H1 (cell line): ENCODE measurements around the gene OST4. TPM values are rescaled to one million over a fixed set of nuclear protein-coding genes. Genes with fewer than 3 reads are reported as not detected.

ENCODE experiments used
- BCL11A ChIP-seq, 2 experiments: IDR thresholded peaks; one replicate each; pipeline ENCODE4 v1.6.1; 2011; ENCODE audit warnings: low read depth in 2 of 2, low read length in 2 of 2, mild to moderate bottlenecking in 2 of 2
- BRCA1 ChIP-seq: IDR thresholded peaks from 2 replicates; pipeline ENCODE4 v1.6.1; 2012; ENCODE audit warnings: low read depth, low read length, improper control_type of control experiment
- CBX8 ChIP-seq: fragments of 300-800, 300-1000 bp; sonication (generic); IDR thresholded peaks from 2 replicates; pipeline ENCODE4 v1.7.1; 2016; ENCODE audit warnings: low read depth, low read length, borderline replicate concordance
- CHD1 ChIP-seq: IDR thresholded peaks from 2 replicates; pipeline ENCODE4 v1.6.1; 2012; ENCODE audit warnings: low read depth, low read length, improper control_type of control experiment
- CHD2 ChIP-seq: IDR thresholded peaks from 2 replicates; pipeline ENCODE4 v1.6.1; 2012; ENCODE audit warnings: low read length, improper control_type of control experiment
- CREB1 ChIP-seq: IDR thresholded peaks from 2 replicates; pipeline ENCODE4 v1.6.1; 2012; ENCODE audit warnings: inconsistent platforms
- HDAC2 ChIP-seq, 2 experiments: fragments of 300-600 bp in 1 of 2; sonication (generic) in 1 of 2; IDR thresholded peaks; 2 replicates each; pipeline ENCODE4 v1.6.1; 2011 to 2012; ENCODE audit warnings: low read depth in 2 of 2, low read length in 2 of 2, mild to moderate bottlenecking in 2 of 2, moderate library complexity in 2 of 2, borderline replicate concordance in 1 of 2, inconsistent platforms in 1 of 2
- HDAC6 ChIP-seq: IDR thresholded peaks from one replicate; pipeline ENCODE4 v1.7.1; 2012; ENCODE audit warnings: low read depth, mild to moderate bottlenecking, inconsistent platforms, low read length, moderate library complexity
- JUN ChIP-seq: IDR thresholded peaks from 2 replicates; pipeline ENCODE4 v1.6.1; 2011; ENCODE audit warnings: low read depth, mild to moderate bottlenecking, improper control_type of control experiment, low read length
- KDM1A ChIP-seq: fragments of 200-600, 300-600 bp; sonication (generic); IDR thresholded peaks from 2 replicates; pipeline ENCODE4 v1.7.1; 2016; ENCODE audit warnings: mild to moderate bottlenecking, low read length, borderline replicate concordance
- NRF1 ChIP-seq: IDR thresholded peaks from 2 replicates; pipeline ENCODE4 v1.6.1; 2011; ENCODE audit warnings: mild to moderate bottlenecking, low read depth, low read length, improper control_type of control experiment
- POLR2AphosphoS5 ChIP-seq: IDR thresholded peaks from 2 replicates; pipeline ENCODE4 v1.6.1; 2011; ENCODE audit warnings: low read depth, low read length
- POU5F1 ChIP-seq: IDR thresholded peaks from 2 replicates; pipeline ENCODE4 v1.6.1; 2011; ENCODE audit warnings: low read depth, mild to moderate bottlenecking, low read length, moderate library complexity
- RAD21 ChIP-seq, 2 experiments: IDR thresholded peaks in 1 of 2; conservative IDR thresholded peaks in 1 of 2; 2 replicates each; pipeline ENCODE4 v1.6.1; 2011; ENCODE audit warnings: low read depth in 2 of 2, low read length in 2 of 2, improper control_type of control experiment in 1 of 2, inconsistent platforms in 1 of 2, mild to moderate bottlenecking in 1 of 2, moderate library complexity in 1 of 2
- SIRT6 ChIP-seq: IDR thresholded peaks from one replicate; pipeline ENCODE4 v1.7.1; 2012; ENCODE audit warnings: low read length, inconsistent platforms
- SP2 ChIP-seq: IDR thresholded peaks from 2 replicates; pipeline ENCODE4 v1.6.1; 2012; ENCODE audit warnings: mild to moderate bottlenecking, low read length, inconsistent platforms
- SRF ChIP-seq: IDR thresholded peaks from 2 replicates; pipeline ENCODE4 v1.6.1; 2011; ENCODE audit warnings: mild to moderate bottlenecking, low read depth, low read length, moderate library complexity
- TAF1 ChIP-seq: IDR thresholded peaks from 2 replicates; pipeline ENCODE4 v1.6.1; 2011; ENCODE audit warnings: mild to moderate bottlenecking, low read depth, low read length
- TAF7 ChIP-seq: optimal IDR thresholded peaks from 2 replicates; pipeline ENCODE3; 2011; ENCODE audit warnings: low read depth, mild to moderate bottlenecking, inconsistent platforms, low read length, moderate library complexity, borderline replicate concordance
- TBP ChIP-seq: IDR thresholded peaks from 2 replicates; pipeline ENCODE4 v1.6.1; 2011; ENCODE audit warnings: low read depth, low read length, improper control_type of control experiment
- TCF12 ChIP-seq: IDR thresholded peaks from 2 replicates; pipeline ENCODE4 v1.6.1; 2011; ENCODE audit warnings: low read depth, mild to moderate bottlenecking, low read length
- USF2 ChIP-seq: IDR thresholded peaks from 2 replicates; pipeline ENCODE4 v1.6.1; 2011; ENCODE audit warnings: low read length, improper control_type of control experiment
- YY1 ChIP-seq: IDR thresholded peaks from 2 replicates; pipeline ENCODE4 v1.6.1; 2011; ENCODE audit warnings: low read depth, mild to moderate bottlenecking, low read length
- polyA plus RNA-seq, 7 experiments: library from polyadenylated mRNA; depleted of rRNA in 3 of 7; stranded (reverse) in 5 of 7; unstranded in 2 of 7; fragments of >200 nt in 5 of 7; fragments of 200-250 nt in 2 of 7; gene quantifications; 1 replicate in 5 of 7; 2 replicates in 1 of 7; 4 replicates in 1 of 7; pipeline versions ENCODE4 v1.2.1 to v1.2.3, GENCODE V29; 2011 to 2013; ENCODE audit warnings: missing spikeins in 2 of 7, mixed read lengths in 2 of 7
- total RNA-seq: library from RNA; stranded (reverse); fragmentation: NEBNext Ultra II Directional; extraction: Animal tissue kit (Norgen Biotek cat#: 25700); gene quantifications from 2 replicates; pipeline ENCODE4 v1.2.1, GENCODE V29; 2021
- TF ChIP-seq, protein P1 (sequence below): IDR thresholded peaks from 2 replicates; pipeline ENCODE4 v1.6.1; 2012; ENCODE audit warnings: inconsistent platforms

OST4 gene
- total and polyA plus RNA-seq, 2 of the 8 experiments (the other 6 are each of a cell fraction or from before 2014, with no cell fraction given): 225 to 865 TPM

DNA sequence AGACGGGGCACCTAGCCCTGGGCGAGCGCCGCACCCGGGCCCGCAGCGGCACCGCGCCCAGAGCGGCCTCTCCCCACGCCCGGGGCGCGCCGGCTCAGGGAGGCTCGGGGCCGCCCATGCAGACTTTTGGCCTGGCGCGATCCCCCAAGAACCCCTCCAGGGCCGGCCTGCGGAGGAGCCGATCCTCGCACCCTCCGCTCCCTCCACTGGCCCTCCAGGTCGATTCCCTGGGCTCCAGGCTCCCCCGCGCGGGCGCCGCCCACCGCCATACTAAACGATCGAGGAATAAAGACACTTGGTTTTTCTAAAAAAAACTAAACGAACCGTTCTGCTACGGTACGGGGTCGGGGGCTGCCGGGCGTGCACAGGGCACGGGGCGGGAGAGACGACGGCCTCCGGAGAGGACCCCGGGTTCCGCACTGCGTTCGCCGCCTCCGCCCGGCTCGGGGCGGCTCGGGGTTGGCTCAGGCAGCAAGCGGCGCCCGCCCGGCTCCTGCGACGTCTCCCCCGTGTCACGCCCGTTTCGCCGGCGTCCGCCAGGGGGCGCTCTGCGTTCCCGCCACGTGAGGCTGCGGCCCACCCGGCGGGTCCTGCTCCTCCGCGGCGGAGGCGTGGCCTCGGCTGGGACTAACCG, 14.8 kb upstream of the OST4 start (continued):
- TF ChIP-seq TAF7 (peak; percentile 37), NRF1 (no peak), BRCA1 (no peak), SRF (peak; percentile 20; the same call in 1 of the 2 replicates), KDM1A (no peak), HDAC2 (IDR thresholded peaks at IDR 0.05; ENCODE audit: borderline replicate concordance in 1 of 2, low read depth in 2 of 2, low read length in 2 of 2) (peak; percentile 65 to 97; a peak in 3 of 4 replicates), BCL11A (IDR thresholded peaks at IDR 0.05; ENCODE audit: low read depth in 2 of 2, low read length in 2 of 2) (no peak), HDAC6 (no peak), TAF1 (peak; percentile 43; the same call in 1 of the 2 replicates), CHD1 (no peak), POLR2AphosphoS5 (peak; percentile 38; the same call in 1 of the 2 replicates), USF2 (peak; percentile 50; the same call in 1 of the 2 replicates), SIRT6 (no peak), TCF12 (no peak), CREB1 (peak; percentile 83), TBP (no peak), CHD2 (no peak; the same call in 1 of the 2 replicates), YY1 (no peak; the same call in 1 of the 2 replicates), SP2 (no peak), CBX8 (no peak), POU5F1 (no peak), RAD21 (IDR thresholded peaks at IDR 0.05 in 1 of 2, conservative IDR thresholded peaks at IDR 0.05 in 1 of 2; ENCODE audit: low read depth in 2 of 2, low read length in 2 of 2) (peak; percentile 32 to 48), JUN (no peak)
- TF ChIP-seq, protein P1, sequence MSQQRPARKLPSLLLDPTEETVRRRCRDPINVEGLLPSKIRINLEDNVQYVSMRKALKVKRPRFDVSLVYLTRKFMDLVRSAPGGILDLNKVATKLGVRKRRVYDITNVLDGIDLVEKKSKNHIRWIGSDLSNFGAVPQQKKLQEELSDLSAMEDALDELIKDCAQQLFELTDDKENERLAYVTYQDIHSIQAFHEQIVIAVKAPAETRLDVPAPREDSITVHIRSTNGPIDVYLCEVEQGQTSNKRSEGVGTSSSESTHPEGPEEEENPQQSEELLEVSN: peak; percentile 75
